Sigmoid colon (tissue), 7 donors: ENCODE measurements around the gene MRPL21. TPM values are rescaled to one million over a fixed set of nuclear protein-coding genes. Genes with fewer than 3 reads are reported as not detected.

Experiments
- DNase-seq: peaks from one replicate; pipeline ENCODE4 v3.0.0-alpha.2; 2019
- H3K27ac ChIP-seq, 4 donors: fragments of 200-600 bp; sonication (generic); one replicate each; pipeline ENCODE4 v1.5.1; 2016 to 2019; ENCODE audit warnings: mild to moderate bottlenecking in 1 of 4
- H3K27me3 ChIP-seq, 3 donors: fragments of 200-600 bp; sonication (generic); one replicate each; pipeline ENCODE4 v1.5.1; 2019; ENCODE audit warnings: mild to moderate bottlenecking in 1 of 3
- H3K36me3 ChIP-seq, 4 donors: fragments of 200-600 bp; sonication (generic); one replicate each; pipeline ENCODE4 v1.5.1; 2016 to 2019
- H3K4me1 ChIP-seq, 4 donors: fragments of 200-600 bp; sonication (generic); one replicate each; pipeline ENCODE4 v1.5.1; 2017 to 2019
- H3K4me3 ChIP-seq, 4 donors: fragments of 200-600 bp; sonication (generic); one replicate each; pipeline ENCODE4 v1.5.1; 2017 to 2019; ENCODE audit warnings: mild to moderate bottlenecking in 2 of 4, moderate library complexity in 1 of 4
- H3K9me3 ChIP-seq, 4 donors: fragments of 200-600 bp in 3 of 4; sonication (generic) in 3 of 4; one replicate each; pipeline versions ENCODE4 v1.5.1 to v1.6.1; 2013 to 2019
- EP300 ChIP-seq, 4 donors: sonication (generic); formaldehyde crosslinking; IDR thresholded peaks; one replicate each; pipeline ENCODE4 v1.6.1; 2017; ENCODE audit warnings: antibody characterized with exemption in 4 of 4
- POLR2A ChIP-seq, 2 donors: fragments of 450-650 bp; IDR thresholded peaks; one replicate each; pipeline ENCODE4 v1.6.1; 2016; ENCODE audit warnings: antibody characterized with exemption in 2 of 2, mild to moderate bottlenecking in 2 of 2, moderate library complexity in 2 of 2
- POLR2AphosphoS5 ChIP-seq, 4 donors: sonication (generic); formaldehyde crosslinking; IDR thresholded peaks; one replicate each; pipeline ENCODE4 v1.6.1; 2017; ENCODE audit warnings: antibody characterized with exemption in 4 of 4
- WGBS, 2 donors: extraction: QIAGEN DNeasy Blood & Tissue Kit; methylation state at CpG; one replicate each; pipeline ENCODE4 v1.1.7; 2013; 5-methylcytosine and 5-hydroxymethylcytosine counted together
- intact Hi-C: fragments of 100-400 bp; cut with DNase I; formaldehyde crosslinking; loops from one replicate; pipeline ENCODE4 v1.15.1; 2023
- polyA plus RNA-seq, 3 donors: library from polyadenylated mRNA; stranded (reverse); fragments of 200-250 nt; gene quantifications; one replicate each; pipeline ENCODE4 v1.2.3, GENCODE V29; 2013
- total RNA-seq, 4 donors: library from RNA; depleted of rRNA; stranded (reverse); fragments of >200 nt; gene quantifications; one replicate each; pipeline ENCODE4 v1.1.0, GENCODE V29; 2016
- TF ChIP-seq, protein P1 (sequence below), 4 experiments: fragments of 450-650 bp in 3 of 4; fragments of 200-600 bp in 1 of 4; IDR thresholded peaks; one replicate each; pipeline ENCODE4 v1.5.1; 2016 to 2019; ENCODE audit warnings: antibody characterized with exemption in 4 of 4, mild to moderate bottlenecking in 3 of 4, moderate library complexity in 2 of 4
- donor health status: healthy with polysubstance abuse.
- donor health status: Bipolar disorder and iron deficiency.
- donor health status: healthy.

Gene MRPL21
- total and polyA plus RNA-seq, 7 donors: 53.7 to 134 (median 99.1) TPM

DNA sequence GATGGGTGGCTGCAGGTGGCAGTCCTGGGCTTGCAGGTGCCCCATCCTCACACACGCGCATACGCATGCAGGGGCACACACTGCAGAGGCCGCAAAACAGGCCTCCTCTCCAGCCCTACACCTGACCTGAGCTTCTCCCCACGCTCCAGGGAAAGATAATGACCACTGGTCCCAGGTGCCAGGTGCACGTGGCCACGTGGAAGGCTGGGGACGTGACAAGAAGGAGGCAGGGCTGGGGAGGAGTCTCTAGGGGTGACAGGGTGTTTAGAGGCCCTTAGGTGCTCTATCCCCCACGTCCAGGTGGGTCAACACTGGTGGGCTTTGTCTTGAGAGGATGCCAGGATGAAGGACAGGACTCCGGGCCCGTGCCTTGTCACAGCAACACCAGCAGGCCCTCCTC lies 38.4 kb downstream of the MRPL21 start:
- H3K9me3 ChIP-seq: peaks cover 0 to 7% (median 2%) of the 10 kb centered on the region in 4 donors
- H3K4me3 ChIP-seq: no peak overlapping the region
- no peak for TF ChIP-seq POLR2AphosphoS5 (IDR thresholded peaks at IDR 0.05)
- TF ChIP-seq, protein P1, sequence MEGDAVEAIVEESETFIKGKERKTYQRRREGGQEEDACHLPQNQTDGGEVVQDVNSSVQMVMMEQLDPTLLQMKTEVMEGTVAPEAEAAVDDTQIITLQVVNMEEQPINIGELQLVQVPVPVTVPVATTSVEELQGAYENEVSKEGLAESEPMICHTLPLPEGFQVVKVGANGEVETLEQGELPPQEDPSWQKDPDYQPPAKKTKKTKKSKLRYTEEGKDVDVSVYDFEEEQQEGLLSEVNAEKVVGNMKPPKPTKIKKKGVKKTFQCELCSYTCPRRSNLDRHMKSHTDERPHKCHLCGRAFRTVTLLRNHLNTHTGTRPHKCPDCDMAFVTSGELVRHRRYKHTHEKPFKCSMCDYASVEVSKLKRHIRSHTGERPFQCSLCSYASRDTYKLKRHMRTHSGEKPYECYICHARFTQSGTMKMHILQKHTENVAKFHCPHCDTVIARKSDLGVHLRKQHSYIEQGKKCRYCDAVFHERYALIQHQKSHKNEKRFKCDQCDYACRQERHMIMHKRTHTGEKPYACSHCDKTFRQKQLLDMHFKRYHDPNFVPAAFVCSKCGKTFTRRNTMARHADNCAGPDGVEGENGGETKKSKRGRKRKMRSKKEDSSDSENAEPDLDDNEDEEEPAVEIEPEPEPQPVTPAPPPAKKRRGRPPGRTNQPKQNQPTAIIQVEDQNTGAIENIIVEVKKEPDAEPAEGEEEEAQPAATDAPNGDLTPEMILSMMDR (IDR thresholded peaks at IDR 0.05): no peak
- no peak for TF ChIP-seq POLR2A (IDR thresholded peaks at IDR 0.05)
- TF ChIP-seq EP300 (IDR thresholded peaks at IDR 0.05): no peak
- no peak overlapping the region for H3K27ac ChIP-seq
- intact Hi-C loops: no loop called here
- no peaks in the 10 kb centered on the region for H3K27me3 ChIP-seq
- peaks cover 0 to 7% (median 5%) of the 10 kb centered on the region in 4 donors for H3K4me1 ChIP-seq
- no peaks in the 10 kb centered on the region for H3K36me3 ChIP-seq
- WGBS, 2 donors: 89 to 90% methylated on average over 11 of the region's 11 CpGs
- no peak for DNase-seq

- Histone ChIP-seq H3K9me3 (peaks cover 0 to 7% (median 2%) of the 10 kb centered on the region in 4 donors), H3K4me1 (no peaks in the 10 kb centered on the region), H3K36me3 (no peaks in the 10 kb centered on the region), H3K4me3 (no peak overlapping the region), H3K27ac (no peak overlapping the region), H3K27me3 (no peaks in the 10 kb centered on the region)
- intact Hi-C loops: no loop called here
- TF ChIP-seq, protein P1 (IDR thresholded peaks at IDR 0.05): no peak
- WGBS, 2 donors: 93 to 96% methylated on average over 3 of the region's 3 CpGs
- no peak for DNase-seq
Measured at GRCh38 chr11:68863553-68864265, 39.9 kb downstream of the MRPL21 start.

DNA sequence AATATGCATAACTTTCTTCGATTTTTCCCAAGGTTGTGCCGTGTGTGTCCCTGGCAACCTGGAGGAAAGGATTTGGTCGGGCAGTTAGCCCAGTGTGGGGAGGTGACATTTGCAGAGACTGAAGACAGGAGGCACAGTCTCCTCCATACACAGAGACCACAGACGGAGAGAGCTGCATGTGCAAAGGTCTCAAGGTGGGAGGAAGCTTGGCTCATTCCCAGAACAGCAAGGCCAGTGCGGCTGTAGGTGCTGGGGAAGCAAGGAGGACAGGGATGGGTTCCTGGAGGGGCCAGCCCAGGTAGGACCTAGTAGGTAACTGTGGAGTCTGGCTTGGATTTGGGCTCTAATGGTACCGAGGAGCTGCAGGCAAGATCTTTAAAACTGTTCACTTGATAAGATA lies 41.2 kb downstream of the MRPL21 start:
- TF ChIP-seq POLR2A (IDR thresholded peaks at IDR 0.05) (no peak), EP300 (IDR thresholded peaks at IDR 0.05) (no peak), POLR2AphosphoS5 (IDR thresholded peaks at IDR 0.05) (no peak)
- TF ChIP-seq, protein P1 (IDR thresholded peaks at IDR 0.05): no peak
- no peak overlapping the region for H3K27ac ChIP-seq
- 77 to 93% methylated on average over 6 of the region's 6 CpGs for WGBS, 2 donors

DNA sequence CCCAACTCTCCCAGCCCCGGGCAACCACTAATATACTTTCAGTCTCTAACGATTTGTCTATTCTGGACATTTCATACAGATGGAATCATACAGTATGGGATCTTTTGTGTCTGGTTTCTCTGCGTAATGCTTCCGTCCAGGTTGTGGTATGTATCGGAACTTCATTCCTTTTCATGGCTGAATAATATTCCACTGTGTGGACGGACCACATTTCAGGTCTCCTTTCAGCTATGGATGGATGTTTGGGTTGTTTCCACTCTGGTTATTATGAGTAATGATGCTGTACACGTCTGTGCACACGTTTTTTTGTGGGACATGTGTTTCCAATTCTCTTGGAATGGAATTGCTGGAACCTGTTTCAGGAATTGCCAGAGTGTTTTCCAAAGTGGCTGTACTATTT lies 44.5 kb downstream of the MRPL21 start:
- 89 to 91% methylated on average over 8 of the region's 8 CpGs for WGBS, 2 donors
- intact Hi-C loops: no loop called here
- Histone ChIP-seq H3K36me3 (no peaks in the 10 kb centered on the region), H3K4me1 (peaks cover 0 to 29% (median 21%) of the 10 kb centered on the region in 4 donors), H3K4me3 (no peak overlapping the region), H3K27ac (no peak overlapping the region), H3K9me3 (peaks cover 0 to 5% (median 2%) of the 10 kb centered on the region in 4 donors), H3K27me3 (peaks cover 4 to 10% (median 7%) of the 10 kb centered on the region in 3 donors)
- DNase-seq: no peak
- TF ChIP-seq POLR2A (IDR thresholded peaks at IDR 0.05) (no peak), POLR2AphosphoS5 (IDR thresholded peaks at IDR 0.05) (no peak), EP300 (IDR thresholded peaks at IDR 0.05) (no peak)
- TF ChIP-seq, protein P1 (IDR thresholded peaks at IDR 0.05): no peak

More for the DNA sequence above, 41.2 kb downstream of the MRPL21 start:
- peaks cover 0 to 7% (median 2%) of the 10 kb centered on the region in 4 donors for H3K9me3 ChIP-seq
- no peaks in the 10 kb centered on the region for H3K36me3 ChIP-seq
- H3K27me3 ChIP-seq: no peaks in the 10 kb centered on the region
- H3K4me3 ChIP-seq: no peak overlapping the region
- DNase-seq: no peak
- peaks cover 0 to 5% (median 3%) of the 10 kb centered on the region in 4 donors for H3K4me1 ChIP-seq
- intact Hi-C loops: no loop called here
